ENCODE results near the gene FAM161B. TPM values are rescaled to one million over a fixed set of nuclear protein-coding genes. Genes with fewer than 3 reads are reported as not detected.
A peak's percentile ranks its signal among the peaks of the same experiment; 100 is the strongest.

The FAM161B gene
- total RNA-seq = 4.8 and 5.5 TPM in 2 replicates

GRCh38 chr14:73949752-73950734, at the start of gene FAM161B, which contains the start of gene COQ6:
FAM161B (minus strand) TSS chr14:73950094; CDS start chr14:73950026, 68 bp downstream.
COQ6 (plus strand) TSS chr14:73950302; CDS start chr14:73950333, 31 bp downstream.
- Histone ChIP-seq H3K4me3 (ENCODE audit: low read depth, low read length) (peak within 1 kb of the TSS; percentile 91), H3K36me3 (ENCODE audit: control insufficient read depth, insufficient read depth, low read length) (no peaks in the 10 kb centered on the region), H3K27me3 (ENCODE audit: control insufficient read depth, insufficient read depth, low read length) (no peaks in the 10 kb centered on the region)
- no peak for TF ChIP-seq CTCF (IDR thresholded peaks at IDR 0.05; ENCODE audit: insufficient read depth, low read length, poor library complexity, severe bottlenecking)
- peak; percentile 87 for DNase-seq (ENCODE audit: low read depth)

- no peak for DNase-seq (ENCODE audit: low read depth)
- H3K27me3 ChIP-seq (ENCODE audit: control insufficient read depth, insufficient read depth, low read length) = no peaks in the 10 kb centered on the region
Measured at GRCh38 chr14:73998726-73999125, 48.8 kb upstream of the FAM161B start.

GRCh38 chr14:73997944-73998447, 48.1 kb upstream of the FAM161B start:
- H3K27me3 ChIP-seq (ENCODE audit: control insufficient read depth, insufficient read depth, low read length) = no peaks in the 10 kb centered on the region
- DNase-seq (ENCODE audit: low read depth) = no peak
- no peaks in the 10 kb centered on the region for H3K36me3 ChIP-seq (ENCODE audit: control insufficient read depth, insufficient read depth, low read length)
- no peak for TF ChIP-seq CTCF (IDR thresholded peaks at IDR 0.05; ENCODE audit: insufficient read depth, low read length, poor library complexity, severe bottlenecking)
- H3K4me3 ChIP-seq (ENCODE audit: low read depth, low read length) = no peak overlapping the region

More at GRCh38 chr14:73998726-73999125, 48.8 kb upstream of the FAM161B start:
- Histone ChIP-seq H3K4me3 (ENCODE audit: low read depth, low read length) (no peak overlapping the region), H3K36me3 (ENCODE audit: control insufficient read depth, insufficient read depth, low read length) (no peaks in the 10 kb centered on the region)
- TF ChIP-seq CTCF (IDR thresholded peaks at IDR 0.05; ENCODE audit: insufficient read depth, low read length, poor library complexity, severe bottlenecking) = no peak

DNA sequence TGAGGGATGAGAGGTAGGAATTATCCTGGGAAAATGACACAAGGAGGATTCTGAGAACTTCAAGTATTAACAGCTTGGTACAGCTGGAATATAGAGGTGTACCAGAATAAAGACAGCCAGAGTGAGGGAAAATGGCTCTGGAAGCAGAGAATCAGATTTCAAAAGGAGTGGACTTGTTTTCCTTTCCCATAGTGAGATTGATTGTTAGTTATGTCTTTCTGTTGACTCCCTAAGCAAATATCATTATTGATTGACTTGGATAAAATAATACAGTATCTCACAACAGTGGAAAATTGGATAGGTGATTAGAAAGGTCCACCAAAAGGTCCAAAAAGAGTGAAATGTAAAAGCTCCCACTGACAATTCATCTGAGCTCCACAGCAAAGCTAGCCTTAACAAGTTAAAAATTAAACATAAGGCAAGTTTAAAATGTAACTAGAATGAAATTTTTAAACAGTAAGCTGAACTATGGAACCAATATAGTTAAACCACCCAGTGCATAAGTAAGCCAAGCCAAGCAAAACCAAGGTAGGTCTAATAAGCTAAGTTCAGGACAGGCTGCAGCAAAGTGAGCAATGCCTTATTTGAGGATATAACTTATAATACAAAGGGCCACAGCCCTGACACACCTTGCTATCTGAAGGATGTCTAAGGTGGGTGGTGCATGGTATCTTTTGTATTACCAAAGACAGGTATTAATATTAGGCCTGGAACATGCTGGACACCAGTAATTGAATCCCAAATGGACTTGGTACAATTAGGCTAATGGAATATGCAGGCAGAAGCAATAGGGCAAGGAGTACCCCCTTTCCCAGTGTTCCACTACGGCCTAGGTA, 47.4 kb upstream of the FAM161B start:
- Histone ChIP-seq H3K27me3 (ENCODE audit: control insufficient read depth, insufficient read depth, low read length) (no peaks in the 10 kb centered on the region), H3K36me3 (ENCODE audit: control insufficient read depth, insufficient read depth, low read length) (no peaks in the 10 kb centered on the region), H3K4me3 (ENCODE audit: low read depth, low read length) (no peak overlapping the region)
- DNase-seq (ENCODE audit: low read depth) = no peak
- no peak for TF ChIP-seq CTCF (IDR thresholded peaks at IDR 0.05; ENCODE audit: insufficient read depth, low read length, poor library complexity, severe bottlenecking)

DNA sequence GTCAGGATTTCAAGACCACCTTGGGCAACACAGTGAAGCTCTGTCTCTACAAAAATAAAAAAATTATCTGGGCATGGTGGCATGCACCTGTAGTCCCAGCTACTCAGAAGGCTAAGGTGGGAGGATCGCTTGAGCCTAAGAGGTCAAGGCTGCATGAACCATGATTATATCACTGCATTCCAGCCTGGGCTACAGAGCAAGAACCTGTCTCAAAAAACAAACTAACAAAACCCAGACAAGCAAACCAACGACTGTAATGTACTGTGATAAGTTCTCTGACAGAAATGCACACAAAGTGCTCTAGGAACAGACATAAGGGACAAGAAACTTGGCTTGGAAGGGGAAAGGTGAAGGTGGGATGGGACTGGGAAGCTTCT, 46.8 kb upstream of the FAM161B start:
- no peaks in the 10 kb centered on the region for H3K27me3 ChIP-seq (ENCODE audit: control insufficient read depth, insufficient read depth, low read length)
- H3K4me3 ChIP-seq (ENCODE audit: low read depth, low read length) = no peak overlapping the region

More for the DNA sequence above, 46.8 kb upstream of the FAM161B start:
- H3K36me3 ChIP-seq (ENCODE audit: control insufficient read depth, insufficient read depth, low read length) = no peaks in the 10 kb centered on the region
- no peak for DNase-seq (ENCODE audit: low read depth)
- no peak for TF ChIP-seq CTCF (IDR thresholded peaks at IDR 0.05; ENCODE audit: insufficient read depth, low read length, poor library complexity, severe bottlenecking)
